GM23248 (cell line): ENCODE results near the gene PGA5.

Experiments used
- EZH2 ChIP-seq: fragments of 200-600 bp; sonication (generic); IDR thresholded peaks from 2 replicates; pipeline ENCODE4 v1.6.1; 2018; ENCODE audit warnings: antibody characterized with exemption, mild to moderate bottlenecking; ENCODE audit not compliant: insufficient read depth, poor library complexity, severe bottlenecking
- EZH2phosphoT487 ChIP-seq: fragments of 200-600 bp; sonication (generic); IDR thresholded peaks from 2 replicates; pipeline ENCODE4 v1.6.1; 2018; ENCODE audit warnings: antibody characterized with exemption, moderate library complexity, mild to moderate bottlenecking, low read depth; ENCODE audit not compliant: insufficient read depth

- no peak for TF ChIP-seq EZH2
- no peak for TF ChIP-seq EZH2phosphoT487
These were observed 24.4 kb downstream of the PGA5 start for GRCh38 chr11:61265357-61265756.
